Activated naive CD8-positive, alpha-beta T cell treated with anti-CD3 and anti-CD28 coated beads, Interleukin-2, amount 50 U/mL, for 16 hours (primary cell): ENCODE measurements around the gene AAK1.

Experiments
- DNase-seq: peaks from one replicate; pipeline ENCODE4 v3.0.0-alpha.2; 2020; ENCODE audit warnings: low read depth, low spot score

The AAK1 gene

DNA sequence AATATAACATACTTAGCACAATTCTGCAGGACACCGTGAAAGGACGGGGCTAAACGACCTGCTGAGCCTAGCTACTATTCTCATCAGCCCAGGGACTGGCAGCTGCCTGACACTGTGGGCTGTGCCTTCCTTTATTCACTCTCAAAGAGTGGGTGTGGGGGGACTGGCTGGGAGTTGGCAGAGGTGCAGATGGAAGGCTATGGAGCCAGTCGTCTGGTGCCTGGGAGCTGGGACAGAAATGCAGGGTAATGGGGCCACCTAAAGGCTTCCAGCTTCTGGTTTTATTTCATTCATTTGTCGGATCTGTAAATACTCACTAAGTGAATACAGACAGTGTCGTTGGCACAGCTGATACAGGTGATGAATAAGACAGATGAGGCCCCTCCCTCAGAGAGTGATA lies 150.3 kb downstream of the AAK1 start:
- DNase-seq = no peak

DNA sequence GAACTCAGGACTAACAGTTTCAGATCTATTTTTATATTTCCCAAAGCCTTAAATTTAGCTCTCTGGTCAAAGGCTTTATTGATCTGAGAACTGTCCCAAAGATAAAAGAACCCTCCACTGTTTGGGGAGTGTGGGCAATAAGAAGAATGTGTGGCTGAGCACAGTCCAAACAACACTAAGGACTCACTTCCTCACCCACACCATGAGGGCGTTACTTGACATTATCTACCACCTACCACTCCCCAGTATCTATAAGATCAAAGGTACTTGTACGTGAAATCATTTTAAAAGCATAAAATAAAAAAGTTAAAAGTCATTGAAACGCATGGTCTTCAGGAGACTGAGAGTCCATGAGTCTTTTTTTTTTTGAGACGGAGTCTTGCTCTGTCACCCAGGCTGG lies 151.7 kb downstream of the AAK1 start:
- DNase-seq = no peak

DNA sequence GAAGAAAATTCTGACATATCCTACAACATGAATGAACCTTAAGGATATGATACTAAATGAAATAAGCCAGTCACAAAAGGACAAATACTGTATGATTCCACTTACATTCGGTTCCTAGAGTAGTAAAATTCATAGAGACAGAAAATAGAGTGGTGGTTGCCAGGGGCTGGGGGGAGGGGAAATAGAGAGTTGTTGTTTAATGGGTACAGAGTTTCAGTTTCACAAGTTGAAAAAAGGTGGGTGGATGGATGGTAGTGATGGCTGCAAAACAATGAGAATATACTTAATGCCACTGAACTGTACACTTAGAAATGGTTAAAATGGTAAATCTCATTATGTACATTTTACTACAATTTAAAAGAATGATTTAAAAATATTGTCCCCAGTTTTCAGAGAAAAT lies 153.1 kb downstream of the AAK1 start:
- DNase-seq = no peak

DNA sequence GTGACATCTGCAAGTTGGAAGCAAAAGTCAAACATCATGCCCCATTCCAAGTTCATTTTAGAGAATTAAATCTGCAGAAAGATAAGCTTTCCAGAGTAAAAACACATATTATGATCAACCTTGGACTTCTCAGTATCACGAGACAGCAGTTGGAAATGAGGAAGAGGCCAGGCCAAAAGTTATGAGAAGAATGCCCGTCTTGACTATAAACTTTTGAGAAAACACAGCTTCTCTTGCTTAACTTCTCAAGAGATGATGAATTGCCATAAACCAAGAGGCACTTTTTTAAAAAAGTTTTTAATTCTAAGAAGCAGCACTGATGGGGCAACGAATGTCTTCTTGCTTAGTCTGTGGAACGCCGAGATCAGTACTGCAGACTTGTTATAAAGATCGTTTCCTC lies 153.7 kb downstream of the AAK1 start:
- no peak for DNase-seq

DNA sequence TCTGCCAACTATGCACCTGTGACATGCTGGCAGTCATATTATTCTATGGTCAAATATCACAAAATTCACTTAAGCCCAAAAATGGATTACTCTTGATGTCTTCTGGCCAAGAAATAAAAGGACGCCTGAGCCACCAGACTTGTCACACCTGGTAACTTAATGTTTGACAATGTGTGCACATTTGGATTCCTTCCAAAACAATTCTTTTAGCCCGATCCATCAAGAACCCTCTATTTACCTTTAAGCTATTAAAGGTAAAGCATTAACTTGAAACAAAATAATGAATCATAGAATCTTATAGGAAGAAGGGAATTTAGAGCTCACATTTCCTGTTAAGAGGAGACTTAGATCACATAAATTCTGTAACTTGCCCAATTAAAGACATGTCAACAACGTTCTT lies 159.8 kb downstream of the AAK1 start:
- DNase-seq = no peak

DNA sequence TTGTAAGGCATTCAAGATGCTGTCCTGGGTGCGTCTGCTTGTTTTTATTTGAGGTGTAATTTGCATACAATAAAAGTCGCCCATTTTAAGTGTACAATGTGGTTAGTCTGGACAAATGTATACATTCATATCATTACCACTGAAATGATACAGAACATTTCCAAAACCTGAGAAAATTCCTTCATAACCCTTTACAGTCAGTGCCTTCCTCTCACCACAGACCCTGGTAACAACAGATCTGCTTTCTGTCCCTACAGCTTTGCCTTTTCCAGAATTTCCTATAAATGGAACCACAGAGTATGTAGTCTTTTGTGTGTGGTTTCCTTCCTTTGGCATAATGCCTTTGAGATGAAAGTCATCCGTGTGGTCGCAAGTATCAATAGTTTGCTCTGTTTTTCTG lies 160.5 kb downstream of the AAK1 start:
- no peak for DNase-seq

DNA sequence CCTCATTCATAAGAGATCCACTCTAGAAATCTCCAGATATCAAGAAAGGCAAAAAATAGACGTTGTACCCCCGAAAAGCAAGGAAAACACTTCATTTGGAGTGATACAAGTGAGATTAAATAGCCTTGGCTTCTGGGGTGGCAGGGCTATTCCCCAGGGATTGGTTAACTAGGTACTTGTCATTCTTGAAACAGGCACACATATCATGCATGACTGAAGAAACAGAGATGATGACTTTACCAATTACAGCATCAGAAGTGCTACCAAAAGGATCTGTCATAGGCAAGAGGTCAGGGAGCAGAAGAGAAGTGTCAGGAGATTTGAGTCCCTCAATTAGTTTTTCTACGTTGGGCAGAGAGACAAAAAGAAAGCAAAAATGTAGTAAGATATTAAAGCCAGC lies 161.1 kb downstream of the AAK1 start:
- DNase-seq = no peak

DNA sequence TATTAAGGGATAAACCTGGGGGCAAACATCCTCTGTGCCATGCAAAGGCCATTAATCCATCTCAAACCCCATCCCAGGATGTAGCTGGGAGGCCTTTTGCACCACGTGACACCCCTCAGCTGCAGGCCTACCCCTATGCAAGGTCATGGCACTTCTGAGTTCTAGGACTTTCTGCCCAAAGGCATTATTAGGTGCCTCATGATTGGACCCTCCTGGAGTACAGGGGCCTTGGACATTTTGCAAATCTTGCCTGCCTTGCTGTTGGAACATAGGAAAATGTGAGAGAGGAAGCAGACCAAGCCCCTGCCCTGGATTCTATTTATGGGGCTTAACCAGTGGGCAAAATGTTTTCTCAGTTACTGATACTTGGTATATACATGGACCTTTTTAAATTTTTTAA lies 162.1 kb downstream of the AAK1 start:
- no peak for DNase-seq

DNA sequence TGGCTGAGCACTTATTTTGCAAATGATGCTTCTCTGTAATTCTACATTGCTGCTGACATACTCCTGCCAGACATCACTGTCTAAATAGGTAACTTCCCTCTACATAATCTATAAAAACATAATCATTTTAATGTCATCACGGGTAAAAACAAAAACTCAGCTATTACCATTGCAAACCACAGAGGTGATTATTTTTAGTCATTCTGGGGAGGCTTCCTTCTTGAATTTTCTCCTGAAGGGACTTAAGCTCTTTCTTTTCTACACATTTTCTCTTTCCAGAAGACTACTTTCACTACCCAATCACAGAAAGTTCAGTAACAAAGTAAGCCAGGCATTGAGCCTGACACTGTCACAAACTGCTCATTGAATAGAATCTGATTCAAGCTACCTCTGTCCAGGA lies 165.9 kb downstream of the AAK1 start:
- DNase-seq = no peak

DNA sequence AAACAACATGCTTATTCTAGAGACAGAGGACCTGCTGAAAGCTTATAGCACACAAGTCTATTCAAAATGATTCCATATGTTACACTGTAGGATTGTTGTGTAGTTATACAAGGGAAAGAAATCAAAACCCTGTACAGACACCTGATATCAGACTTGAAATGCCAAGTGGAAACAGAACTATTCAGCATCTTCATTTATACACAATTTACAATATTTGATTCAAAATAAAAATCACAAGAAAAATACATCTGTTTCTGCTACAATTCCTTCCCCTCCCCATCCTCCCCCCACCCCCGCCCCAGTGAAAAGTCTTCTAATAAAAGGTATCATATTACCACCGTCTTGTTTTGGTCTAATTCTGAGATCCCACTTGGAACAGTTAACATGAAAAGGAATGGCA lies 168.9 kb downstream of the AAK1 start:
- DNase-seq = no peak

DNA sequence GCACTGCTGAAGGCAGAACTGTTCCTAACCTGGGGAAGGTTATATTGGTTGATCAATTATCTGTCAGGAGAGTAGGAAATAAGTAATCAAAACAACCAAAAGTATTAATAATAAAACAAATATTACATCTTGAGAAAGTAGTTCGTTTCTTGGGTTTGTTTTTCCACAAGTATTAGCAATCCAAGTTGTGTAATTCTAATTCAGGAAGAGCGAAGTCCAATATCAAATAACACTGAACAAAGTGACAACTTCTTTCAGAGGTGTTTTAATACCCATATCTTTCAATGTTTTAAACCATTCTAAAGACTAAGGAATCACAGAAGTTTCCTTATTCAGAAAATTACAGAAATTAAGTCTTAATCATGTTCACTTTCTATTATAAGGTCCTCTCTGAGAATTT lies 171.7 kb downstream of the AAK1 start:
- DNase-seq = no peak

DNA sequence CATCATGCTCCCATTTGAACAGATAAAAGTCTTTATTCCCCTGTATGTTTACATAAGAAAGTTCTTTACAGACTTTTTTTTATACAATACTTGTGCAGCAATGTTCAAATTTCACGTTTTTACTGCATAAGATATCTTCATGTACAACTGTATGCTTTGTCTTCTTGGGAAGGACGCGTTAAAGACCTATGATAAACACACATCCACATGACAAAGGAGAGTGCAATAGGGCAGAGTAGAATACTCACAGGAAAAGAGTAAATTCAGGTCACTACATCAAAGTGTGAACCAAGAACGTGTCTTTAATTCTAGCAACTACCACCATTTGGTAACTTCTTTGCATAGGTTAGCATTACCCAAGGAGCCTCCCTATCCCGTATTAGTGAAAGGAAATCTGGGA lies 172.6 kb downstream of the AAK1 start:
- DNase-seq = no peak

DNA sequence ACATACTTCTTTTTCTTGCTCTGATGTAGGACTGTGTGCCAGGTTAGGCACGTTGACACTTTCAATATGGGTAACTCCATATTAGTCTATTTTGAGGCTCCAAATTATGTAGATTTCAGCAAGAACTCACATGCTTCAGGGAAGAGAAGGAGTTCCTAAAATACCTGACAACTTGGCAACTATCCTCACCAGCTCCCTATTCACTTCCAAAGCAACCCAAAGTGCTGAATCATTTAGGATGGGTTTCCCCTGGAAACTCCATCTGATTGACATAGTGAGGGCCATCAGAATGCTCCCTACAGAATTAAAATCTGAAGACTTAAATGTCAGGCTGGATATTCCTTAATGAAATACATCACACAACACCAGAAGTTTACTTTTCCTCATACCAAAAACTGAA lies 173.8 kb downstream of the AAK1 start:
- DNase-seq = no peak

DNA sequence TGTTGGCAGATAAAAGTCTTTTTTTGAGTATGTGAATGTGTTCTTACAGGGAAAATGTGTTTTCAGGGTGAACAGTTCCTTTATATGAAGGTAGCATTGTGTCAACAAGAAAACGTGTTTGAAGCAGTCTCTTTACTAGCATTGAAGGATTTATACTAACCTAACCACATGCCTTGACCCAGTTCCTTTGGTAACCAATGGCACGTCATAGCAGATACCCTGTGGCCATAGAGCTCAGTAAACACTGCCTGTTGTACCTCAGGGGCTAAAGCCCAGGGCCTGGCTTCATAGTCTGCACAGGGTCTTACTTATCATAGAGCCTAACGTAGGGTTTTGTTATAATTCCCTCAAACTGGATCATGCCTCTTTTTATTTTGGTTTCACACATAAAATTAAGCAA lies 174.2 kb downstream of the AAK1 start:
- DNase-seq = no peak

DNA sequence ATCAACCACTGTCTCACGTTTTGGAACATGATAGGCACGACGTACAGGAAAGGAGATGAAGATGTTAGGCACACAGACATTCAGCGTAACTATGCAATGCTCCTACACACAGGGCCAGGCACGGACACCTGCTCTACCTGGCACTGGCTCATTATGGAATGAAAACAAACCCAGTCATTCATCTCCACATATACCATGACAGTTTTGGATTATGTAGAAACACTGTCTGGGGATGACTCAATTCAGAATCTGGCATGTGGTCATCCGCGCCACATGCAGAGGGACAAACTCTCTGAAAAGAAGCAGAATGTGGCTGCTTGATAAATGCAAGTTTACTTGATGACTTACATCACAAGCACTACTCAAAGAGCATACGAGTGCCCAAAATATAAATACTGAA lies 176.8 kb downstream of the AAK1 start:
- no peak for DNase-seq

DNA sequence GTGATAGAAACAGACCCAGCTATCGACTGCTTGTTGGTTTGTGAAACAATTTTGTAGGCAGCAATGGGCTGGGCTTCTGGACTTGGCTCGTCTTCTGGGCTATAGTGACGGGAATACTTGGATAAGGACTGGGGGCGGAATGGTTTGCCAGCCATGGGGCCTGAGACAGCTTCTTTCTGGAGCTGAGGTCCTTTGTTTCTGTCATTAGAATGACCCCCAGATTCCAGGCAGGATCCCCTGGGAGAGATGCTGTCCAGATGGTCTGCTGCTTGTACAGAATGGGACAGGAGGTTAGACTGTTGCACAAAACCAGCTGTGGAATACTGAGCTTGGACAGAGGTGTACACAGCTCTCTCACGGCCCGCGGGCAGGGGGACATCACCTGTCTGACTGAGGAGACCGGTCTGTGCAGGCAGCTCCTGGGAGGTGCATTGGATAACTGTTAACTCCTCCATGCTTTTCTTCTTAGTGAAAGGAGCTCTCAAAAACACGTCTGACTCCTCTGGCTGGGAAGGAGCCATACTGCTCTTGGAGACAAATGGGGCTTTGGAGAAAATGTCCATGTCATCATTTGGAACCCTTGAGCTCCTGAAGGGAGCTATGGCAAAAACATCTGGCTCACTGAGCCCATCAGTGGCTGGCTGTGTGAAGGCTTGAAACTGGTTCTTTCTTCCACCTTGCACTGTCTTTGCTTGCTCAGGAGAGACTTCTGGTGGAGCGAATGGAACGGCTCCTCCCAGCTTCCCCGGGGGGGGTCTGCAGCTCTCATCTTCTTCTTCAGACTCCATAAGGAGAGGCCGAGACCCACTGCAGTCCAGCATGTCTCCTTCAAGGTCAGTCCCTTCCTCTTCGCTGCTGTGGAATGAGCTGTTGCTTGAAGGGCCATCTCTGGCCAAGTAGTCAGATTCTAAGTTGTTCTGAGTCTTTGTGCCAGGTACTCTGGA lies 177.8 kb downstream of the AAK1 start:
- DNase-seq = no peak

DNA sequence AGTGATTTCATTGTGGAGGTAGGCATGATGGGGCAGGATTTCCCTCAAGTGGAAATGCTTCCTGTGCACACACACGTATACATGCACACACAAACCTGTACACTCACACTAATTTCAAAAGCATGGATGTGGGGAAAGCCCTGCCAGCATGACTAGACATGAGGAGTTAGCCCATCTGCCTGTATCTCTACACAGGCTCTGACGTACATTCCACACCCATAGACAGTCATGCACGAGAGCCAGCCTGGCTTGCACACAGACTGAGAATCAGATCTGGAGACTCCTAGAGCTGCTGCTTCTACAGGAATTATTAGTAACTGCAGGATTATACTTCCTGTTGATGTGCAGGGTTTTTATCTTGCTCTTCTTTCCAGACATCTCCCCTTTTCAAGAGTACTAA lies 179.0 kb downstream of the AAK1 start:
- DNase-seq = no peak

DNA sequence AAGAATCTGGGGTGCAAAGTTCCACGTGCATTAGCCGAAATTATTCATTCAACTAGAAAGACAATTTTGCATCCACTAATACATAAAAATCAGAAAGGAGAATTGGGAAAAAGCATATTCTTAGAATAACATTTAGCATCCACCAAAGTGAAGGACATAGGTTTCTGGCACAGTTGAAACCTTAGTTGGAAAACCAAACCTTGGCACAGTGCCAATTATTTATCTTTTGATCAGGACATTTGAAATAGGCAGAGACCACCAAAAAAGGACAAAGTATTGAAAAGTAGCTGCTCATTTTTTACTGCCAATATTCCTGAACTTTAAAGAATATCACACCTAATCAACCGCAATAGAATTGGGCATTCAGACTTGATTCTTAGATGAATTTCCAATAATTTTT lies 180.8 kb downstream of the AAK1 start:
- no peak for DNase-seq

DNA sequence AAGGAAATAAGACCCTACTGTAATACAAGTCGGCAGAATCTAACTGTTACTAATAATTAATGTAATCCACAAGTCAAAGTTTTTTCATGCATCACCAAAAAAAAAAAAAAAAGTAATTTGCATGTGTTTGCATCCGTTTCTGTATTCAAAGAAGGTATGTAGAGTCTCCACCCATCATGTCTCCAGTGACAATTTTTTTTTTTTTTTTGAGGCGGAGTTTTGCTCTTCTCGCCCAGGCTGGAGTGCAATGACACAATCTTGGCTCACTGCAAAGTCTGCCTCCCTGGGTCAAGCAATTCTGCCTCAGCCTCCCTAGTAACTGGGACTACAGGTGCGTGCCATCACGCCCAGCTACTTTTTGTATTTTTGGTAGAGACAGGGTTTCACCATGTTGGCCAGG lies 182.1 kb downstream of the AAK1 start:
- DNase-seq = no peak

DNA sequence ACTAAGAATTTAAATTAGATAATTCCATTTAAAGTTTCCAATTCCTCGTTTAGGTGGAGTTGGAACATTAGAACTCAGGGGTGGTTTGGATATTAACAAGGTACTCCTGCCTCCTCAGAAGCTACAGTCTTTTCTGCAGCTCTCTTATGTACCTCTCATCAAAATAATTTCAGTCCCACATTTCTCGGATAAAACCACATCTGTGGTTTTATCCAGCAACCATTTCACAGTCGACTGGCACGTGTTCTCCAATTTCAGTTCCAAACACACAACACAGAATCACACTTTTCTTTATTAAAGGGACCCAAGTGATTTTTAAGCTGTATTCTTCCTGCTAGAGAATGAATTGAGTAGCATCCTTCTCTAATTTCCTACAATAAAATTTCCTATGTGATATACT lies 183.6 kb downstream of the AAK1 start:
- DNase-seq = no peak

DNA sequence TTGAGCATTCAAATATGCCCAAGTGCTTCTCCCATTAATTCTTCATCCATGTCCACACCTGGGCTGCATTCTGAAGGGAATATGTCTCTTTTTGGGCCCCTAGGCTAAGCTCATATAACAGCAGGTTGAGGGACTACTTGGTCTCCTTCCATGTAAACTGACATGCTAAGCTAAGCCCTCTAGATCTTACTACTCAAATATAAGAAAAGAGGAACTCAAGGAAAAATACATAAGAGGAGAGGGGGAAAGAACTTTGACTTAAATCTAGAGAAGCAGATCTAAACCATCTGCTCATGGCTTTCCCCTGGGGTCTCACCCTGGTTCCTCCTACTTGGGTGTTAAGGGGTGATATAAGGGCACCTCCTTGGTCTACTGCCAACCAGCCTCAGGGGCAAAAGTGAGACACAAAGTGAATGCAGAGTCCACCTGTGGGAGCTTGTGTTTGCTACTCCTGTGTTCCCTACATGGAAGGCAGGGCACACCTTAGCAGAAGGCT lies 186.5 kb downstream of the AAK1 start:
- no peak for DNase-seq

DNA sequence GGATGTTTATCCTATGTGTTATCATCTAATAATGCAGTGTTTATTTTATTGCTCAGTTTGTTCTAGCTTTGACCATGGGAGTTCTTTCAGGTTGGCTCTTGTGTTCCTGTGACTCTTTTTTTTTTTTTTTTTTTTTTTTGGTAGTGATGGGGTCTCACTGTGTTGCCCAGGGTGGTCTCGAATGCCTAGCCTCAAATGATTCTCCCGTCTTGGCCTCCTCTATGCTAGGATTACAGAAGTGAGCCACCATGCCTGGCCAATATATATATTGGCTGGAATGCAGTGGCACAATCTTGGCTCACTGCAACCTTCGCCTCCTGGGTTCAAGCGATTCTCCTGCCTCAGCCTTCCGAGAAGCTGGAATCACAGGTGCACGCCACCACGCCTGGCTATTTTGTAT lies 187.4 kb downstream of the AAK1 start:
- DNase-seq = no peak

DNA sequence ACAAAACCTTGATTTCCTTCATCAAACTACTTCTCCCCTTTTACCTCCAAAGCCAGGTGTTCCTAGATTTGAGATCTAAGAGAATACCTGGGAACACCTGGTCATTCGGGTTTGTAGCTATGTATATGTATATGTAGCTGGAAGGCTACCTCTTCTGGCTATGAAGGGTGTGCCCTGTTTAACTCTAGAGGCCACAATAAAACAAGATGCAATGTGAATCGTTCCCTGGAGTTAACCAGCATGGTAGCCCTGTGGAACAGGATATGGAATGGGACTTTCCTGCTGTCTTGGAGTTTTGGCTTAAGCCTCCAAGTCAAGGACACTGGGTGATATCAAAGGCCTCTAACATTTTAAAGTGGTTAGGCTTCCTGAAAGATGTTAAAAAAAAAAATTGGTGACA lies 188.6 kb downstream of the AAK1 start:
- no peak for DNase-seq
